Measurements from ENCODE around the gene CSH1. TPM values are rescaled to one million over a fixed set of nuclear protein-coding genes. Genes with fewer than 3 reads are reported as not detected.

CSH1 gene
- total RNA-seq, 2 experiments from 2014 or later, result not detected

DNA sequence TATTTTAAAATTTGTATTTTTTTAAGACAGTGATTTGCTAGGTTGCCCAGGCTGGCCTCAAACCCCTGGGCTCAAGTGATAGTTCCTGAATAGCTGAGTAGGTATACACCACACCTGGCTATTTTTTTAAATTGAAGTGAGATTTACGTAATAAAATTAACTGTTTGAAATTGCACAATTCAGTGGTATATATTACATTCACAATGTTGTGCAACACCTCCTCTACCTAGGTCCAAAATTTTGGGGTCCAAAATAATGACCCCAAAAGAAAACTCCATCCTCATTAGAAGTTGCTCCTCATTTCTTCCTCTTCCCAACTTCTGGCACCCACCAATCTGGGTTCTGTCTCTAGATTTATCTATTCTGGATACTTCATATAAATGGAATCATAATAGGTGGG, 50.9 kb downstream of the CSH1 start:
- CTCF ChIA-PET, result no interaction called here
- Mint-ChIP-seq H3K36me3 (ENCODE audit: low read depth) (no peaks in the 10 kb centered on the region), H3K27ac (peak overlapping the region; percentile 8), H3K9me3 (no peaks in the 10 kb centered on the region), H3K4me3 (peak overlapping the region; percentile 50), H3K27me3 (no peaks in the 10 kb centered on the region), H3K4me1 (ENCODE audit: low read depth) (peaks cover 41% of the 10 kb centered on the region)
- ATAC-seq (ENCODE audit: poor library complexity) (no peak), DNase-seq (no peak)
- H3K27me3 ChIP-seq (ENCODE audit: control insufficient read depth in 1 of 2, insufficient read depth in 2 of 2, low read length in 2 of 2), result no peaks in the 10 kb centered on the region
- no peak overlapping the region for H3K4me3 ChIP-seq (ENCODE audit: low read length)
- no peak overlapping the region for H3K27ac ChIP-seq (ENCODE audit: low read depth in 1 of 2, low read length in 2 of 2)
- TF ChIP-seq, protein P1, sequence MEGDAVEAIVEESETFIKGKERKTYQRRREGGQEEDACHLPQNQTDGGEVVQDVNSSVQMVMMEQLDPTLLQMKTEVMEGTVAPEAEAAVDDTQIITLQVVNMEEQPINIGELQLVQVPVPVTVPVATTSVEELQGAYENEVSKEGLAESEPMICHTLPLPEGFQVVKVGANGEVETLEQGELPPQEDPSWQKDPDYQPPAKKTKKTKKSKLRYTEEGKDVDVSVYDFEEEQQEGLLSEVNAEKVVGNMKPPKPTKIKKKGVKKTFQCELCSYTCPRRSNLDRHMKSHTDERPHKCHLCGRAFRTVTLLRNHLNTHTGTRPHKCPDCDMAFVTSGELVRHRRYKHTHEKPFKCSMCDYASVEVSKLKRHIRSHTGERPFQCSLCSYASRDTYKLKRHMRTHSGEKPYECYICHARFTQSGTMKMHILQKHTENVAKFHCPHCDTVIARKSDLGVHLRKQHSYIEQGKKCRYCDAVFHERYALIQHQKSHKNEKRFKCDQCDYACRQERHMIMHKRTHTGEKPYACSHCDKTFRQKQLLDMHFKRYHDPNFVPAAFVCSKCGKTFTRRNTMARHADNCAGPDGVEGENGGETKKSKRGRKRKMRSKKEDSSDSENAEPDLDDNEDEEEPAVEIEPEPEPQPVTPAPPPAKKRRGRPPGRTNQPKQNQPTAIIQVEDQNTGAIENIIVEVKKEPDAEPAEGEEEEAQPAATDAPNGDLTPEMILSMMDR (IDR thresholded peaks at IDR 0.05), result no peak
- no peaks in the 10 kb centered on the region for H3K36me3 ChIP-seq (ENCODE audit: insufficient read depth, low read length)
- intact Hi-C loops (cut with DNase I, micrococcal nuclease), result loop anchor here (10.0 kb wide), 2 partner anchors 221 to 299 kb away; partner anchors contain the start of gene MAP3K3 (in 1 of the 2)
- H3K4me1 ChIP-seq (ENCODE audit: insufficient read depth, low read length), result peaks cover 46% of the 10 kb centered on the region
- POLR2A ChIA-PET, result no interaction called here
- H3K9me3 ChIP-seq (ENCODE audit: control insufficient read depth in 1 of 2, insufficient read depth in 1 of 2, low read length in 2 of 2), result peaks cover 0 to 12% of the 10 kb centered on the region in 2 experiments

Other genes with a start within 250 kb of the CSH1 start
- 100 to 1,000 TPM; 711 to 727 TPM for gene LIMD2, start 196.4 kb downstream of the CSH1 start, total RNA-seq
- 10 to 100 TPM; 50.9 to 51.0 TPM for gene STRADA, start 154.8 kb downstream of the CSH1 start, total RNA-seq
- gene CCDC47, start 123.0 kb downstream of the CSH1 start, total RNA-seq, result 10 to 100 TPM; 31.0 to 31.3 TPM
- 100 to 1,000 TPM; 112 to 117 TPM for gene DDX42, start 122.4 kb downstream of the CSH1 start, total RNA-seq
- gene PSMC5, start 69.1 kb downstream of the CSH1 start, total RNA-seq, result 10 to 100 TPM; 83.1 to 84.6 TPM
- 10 to 100 TPM; 47.6 to 51.1 TPM for gene FTSJ3, start 68.9 kb downstream of the CSH1 start, total RNA-seq
- gene SMARCD2, start 53.9 kb downstream of the CSH1 start, total RNA-seq, result 100 to 1,000 TPM; 102 to 111 TPM
- not detected for gene CSH2, start 22.9 kb downstream of the CSH1 start, total RNA-seq
- gene GH2, start 14.6 kb downstream of the CSH1 start, total RNA-seq, result not detected
- gene CSHL1, start 14.7 kb upstream of the CSH1 start, total RNA-seq, result not detected
- gene GH1, start 22.3 kb upstream of the CSH1 start, total RNA-seq, result not detected
- 1 to 10 TPM; 5.3 to 5.5 TPM for gene CD79B, start 35.8 kb upstream of the CSH1 start, total RNA-seq
- under 1 TPM in 1 of 2 experiments, not detected in 1; 0.03 TPM for gene SCN4A, start 76.3 kb upstream of the CSH1 start, total RNA-seq
- under 1 TPM; 0.56 to 0.71 TPM for gene PRR29, start 101.8 kb upstream of the CSH1 start, total RNA-seq
- 10 to 100 TPM; 50.6 to 54.7 TPM for gene ICAM2, start 124.1 kb upstream of the CSH1 start, total RNA-seq
- gene ERN1, start 233.6 kb upstream of the CSH1 start, total RNA-seq, result 10 to 100 TPM; 62.7 to 67.8 TPM

All from CD4-positive, alpha-beta T cell (primary cell).